HepG2 (cell line): Measurements from ENCODE around the gene DLG5. TPM values are rescaled to one million over a fixed set of nuclear protein-coding genes. Genes with fewer than 3 reads are reported as not detected.

Experiments
- ATAC-seq: fragments of 200-7000 bp; cut with Tn5 transposase; 3 replicates; pipeline ENCODE4 v1.9.1; 2020; ENCODE audit warnings: mild to moderate bottlenecking, moderate library complexity
- BruUV-seq: library from RNA; stranded (reverse); fragments of 400-500 nt; replicated peaks from 2 replicates; lab custom pipeline; 2021; lab: Mats Ljungman, UMichigan
- CTCF ChIA-PET: fragments of 300-600 bp; formaldehyde crosslinking; extraction: SDS; loops from one replicate; lab custom pipeline; 2021; ENCODE audit warnings: low total read pairs, inconsistent platforms, low intra/inter-chr PET ratio; lab: Yijun Ruan, JAX
- POLR2A ChIA-PET: fragments of 350-600 bp; sonication (Branson Sonifier 250); formaldehyde crosslinking; loops from one replicate; lab custom pipeline; 2020; ENCODE audit warnings: antibody characterized with exemption, inconsistent platforms; lab: Yijun Ruan, JAX
- DNase-seq: peaks from one replicate; pipeline ENCODE4 v3.0.0-alpha.2; 2015; ENCODE audit warnings: low spot score
- FAIRE-seq: peaks from 3 replicates; lab custom pipeline; 2011; peaks lifted over from hg19 to GRCh38; lab: Jason Lieb, UNC
- H2AFZ ChIP-seq: one replicate; pipeline ENCODE4 v1.6.1; 2011; ENCODE audit warnings: low read length, inconsistent platforms
- H3K27ac ChIP-seq: fragments of 300-600 bp; 3 replicates; pipeline ENCODE4 v1.8.0; 2011; ENCODE audit warnings: mixed run types, mild to moderate bottlenecking, mixed read lengths, low read length, inconsistent platforms; ENCODE audit not compliant: insufficient read depth; ENCODE audit errors: extremely low read length
- H3K27me3 ChIP-seq, 2 experiments: fragments of 200-600 bp in 1 of 2; 2 replicates in 1 of 2; 3 replicates in 1 of 2; pipeline versions ENCODE4 v1.6.0 to v1.8.0; 2011; ENCODE audit warnings: low read length in 2 of 2, mild to moderate bottlenecking in 2 of 2, moderate library complexity in 2 of 2, inconsistent platforms in 1 of 2; ENCODE audit not compliant: insufficient read depth in 2 of 2, control insufficient read depth in 1 of 2
- H3K36me3 ChIP-seq, 2 experiments: fragments of 200-600 bp in 1 of 2; replicated peaks in 1 of 2; 2 replicates in 1 of 2; 3 replicates in 1 of 2; pipeline versions ENCODE4 v1.5.1 to v1.8.0; 2011; ENCODE audit warnings: low read length in 2 of 2, inconsistent platforms in 1 of 2; ENCODE audit not compliant: insufficient read depth in 2 of 2, control insufficient read depth in 1 of 2
- H3K4me1 ChIP-seq: 2 replicates; pipeline ENCODE4 v1.5.1; 2012; ENCODE audit warnings: low read length, inconsistent platforms; ENCODE audit not compliant: insufficient read depth
- H3K4me2 ChIP-seq: 2 replicates; pipeline ENCODE4 v1.6.0; 2011; ENCODE audit warnings: low read depth, low read length, inconsistent platforms
- H3K4me3 ChIP-seq, 3 experiments: fragments of 200-600 bp in 1 of 3; sonication (generic), shearing (Covaris generic) in 1 of 3; replicated peaks in 1 of 3; 2 replicates each; pipeline ENCODE4 v1.5.1; 2011 to 2016; ENCODE audit warnings: low read length in 3 of 3, inconsistent platforms in 2 of 3, low read depth in 2 of 3, mild to moderate bottlenecking in 2 of 3, control low read depth in 1 of 3, mixed read lengths in 1 of 3; ENCODE audit not compliant: insufficient read depth in 1 of 3
- H3K79me2 ChIP-seq: one replicate; pipeline ENCODE4 v1.6.1; 2011; ENCODE audit warnings: low read length, inconsistent platforms; ENCODE audit not compliant: insufficient read depth
- H3K9ac ChIP-seq: 2 replicates; pipeline ENCODE4 v1.6.0; 2011; ENCODE audit warnings: mild to moderate bottlenecking, low read depth, low read length, inconsistent platforms; ENCODE audit not compliant: insufficient read depth
- H3K9me3 ChIP-seq: 2 replicates; pipeline ENCODE4 v1.5.1; 2012; ENCODE audit warnings: mild to moderate bottlenecking, low read length
- H4K20me1 ChIP-seq: 2 replicates; pipeline ENCODE4 v1.6.0; 2011; ENCODE audit warnings: inconsistent platforms, mild to moderate bottlenecking, low read length, moderate library complexity; ENCODE audit not compliant: insufficient read depth
- BCL6 ChIP-seq: IDR thresholded peaks from 2 replicates; pipeline ENCODE4 v1.6.1; 2016; ENCODE audit warnings: missing genetic modification reagents, missing compliant biosample characterization
- WGBS: methylation state at CpG from one replicate; pipeline ENCODE4 v1.1.6; 2017; ENCODE audit warnings: low lambda C conversion rate; 5-methylcytosine and 5-hydroxymethylcytosine counted together
- in situ Hi-C: cut with HindIII; loops from 2 replicates; pipeline ENCODE4 v1.10.0; 2017; ENCODE audit warnings: low pct_unique_long_range_greater_than_20kb; ENCODE audit not compliant: extremely low pct_ligation_motif_present
- intact Hi-C: fragments of 100-400 bp; cut with micrococcal nuclease; formaldehyde crosslinking; loops from one replicate; pipeline ENCODE4 v1.10.0; 2022; ENCODE audit not compliant: unreplicated experiment
- polyA plus RNA-seq, 8 experiments: library from polyadenylated mRNA; depleted of rRNA in 3 of 8; stranded (reverse) in 7 of 8; unstranded in 1 of 8; fragments of >200 nt; fragmentation: Illumina TruSeq in 4 of 8; extraction: Trizol in 4 of 8; gene quantifications; 2 replicates each; pipeline versions ENCODE4 v1.2.1 to v1.2.3, GENCODE V29; 2011 to 2016; ENCODE audit warnings: low read depth in 4 of 8, missing spikeins in 1 of 8, mixed read lengths in 1 of 8; ENCODE audit not compliant: insufficient read depth in 1 of 8
- total RNA-seq, 5 experiments: library from RNA; depleted of rRNA; stranded (reverse); fragments of >200 nt; fragmentation: Illumina TruSeq; extraction: Trizol; gene quantifications; 2 replicates each; pipeline ENCODE4 v1.2.3, GENCODE V29; 2016; ENCODE audit warnings: low read depth in 1 of 5
- TF ChIP-seq, protein P1 (sequence below): sonication (generic); formaldehyde crosslinking; IDR thresholded peaks from 2 replicates; pipeline ENCODE4 v1.5.0; 2020; ENCODE audit warnings: mild to moderate bottlenecking, missing genetic modification reagents
- TF ChIP-seq, protein P2 (sequence below): sonication (generic); formaldehyde crosslinking; IDR thresholded peaks from 2 replicates; pipeline ENCODE4 v1.4.0; 2020; ENCODE audit warnings: missing genetic modification reagents, borderline replicate concordance

DLG5 gene
- total and polyA plus RNA-seq, 2 of the 13 experiments (the other 11 are each of a cell fraction or from before 2014, with no cell fraction given): 15.5 to 18.2 TPM

- H3K79me2 ChIP-seq: peaks cover 2% of the 10 kb centered on the region
- ATAC-seq (no peak), FAIRE-seq (no peak), DNase-seq (no peak)
- WGBS: 76% methylated on average over 7 of the region's 7 CpGs
- H3K4me2 ChIP-seq: no peak overlapping the region
- H3K27me3 ChIP-seq: no peaks in the 10 kb centered on the region
- H3K4me3 ChIP-seq: no peak overlapping the region
- no peak overlapping the region for H2AFZ ChIP-seq
- peaks cover 57% of the 10 kb centered on the region for H3K4me1 ChIP-seq
- POLR2A ChIA-PET: no interaction called here
- CTCF ChIA-PET: interaction anchor here (0.8 kb wide), 1 partner anchor 131 kb away, joined by 3 read pairs; no protein-coding TSS in a partner anchor
- intact Hi-C loops (no loop called here), in situ Hi-C loops (loop anchor here (10.0 kb wide), 1 partner anchor 181 kb away; the partner anchor contains the start of gene POLR3A)
- H3K9ac ChIP-seq: no peak overlapping the region
- TF ChIP-seq, protein P1, sequence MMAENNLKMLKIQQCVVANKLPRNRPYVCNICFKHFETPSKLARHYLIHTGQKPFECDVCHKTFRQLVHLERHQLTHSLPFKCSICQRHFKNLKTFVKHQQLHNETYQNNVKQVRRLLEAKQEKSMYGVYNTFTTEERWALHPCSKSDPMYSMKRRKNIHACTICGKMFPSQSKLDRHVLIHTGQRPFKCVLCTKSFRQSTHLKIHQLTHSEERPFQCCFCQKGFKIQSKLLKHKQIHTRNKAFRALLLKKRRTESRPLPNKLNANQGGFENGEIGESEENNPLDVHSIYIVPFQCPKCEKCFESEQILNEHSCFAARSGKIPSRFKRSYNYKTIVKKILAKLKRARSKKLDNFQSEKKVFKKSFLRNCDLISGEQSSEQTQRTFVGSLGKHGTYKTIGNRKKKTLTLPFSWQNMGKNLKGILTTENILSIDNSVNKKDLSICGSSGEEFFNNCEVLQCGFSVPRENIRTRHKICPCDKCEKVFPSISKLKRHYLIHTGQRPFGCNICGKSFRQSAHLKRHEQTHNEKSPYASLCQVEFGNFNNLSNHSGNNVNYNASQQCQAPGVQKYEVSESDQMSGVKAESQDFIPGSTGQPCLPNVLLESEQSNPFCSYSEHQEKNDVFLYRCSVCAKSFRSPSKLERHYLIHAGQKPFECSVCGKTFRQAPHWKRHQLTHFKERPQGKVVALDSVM (CRISPR knock-in tag): peak; percentile 54; the same call in 1 of the 2 replicates
- TF ChIP-seq BCL6 (CRISPR knock-in tag): peak; percentile 25; the same call in 1 of the 2 replicates
- TF ChIP-seq, protein P2, sequence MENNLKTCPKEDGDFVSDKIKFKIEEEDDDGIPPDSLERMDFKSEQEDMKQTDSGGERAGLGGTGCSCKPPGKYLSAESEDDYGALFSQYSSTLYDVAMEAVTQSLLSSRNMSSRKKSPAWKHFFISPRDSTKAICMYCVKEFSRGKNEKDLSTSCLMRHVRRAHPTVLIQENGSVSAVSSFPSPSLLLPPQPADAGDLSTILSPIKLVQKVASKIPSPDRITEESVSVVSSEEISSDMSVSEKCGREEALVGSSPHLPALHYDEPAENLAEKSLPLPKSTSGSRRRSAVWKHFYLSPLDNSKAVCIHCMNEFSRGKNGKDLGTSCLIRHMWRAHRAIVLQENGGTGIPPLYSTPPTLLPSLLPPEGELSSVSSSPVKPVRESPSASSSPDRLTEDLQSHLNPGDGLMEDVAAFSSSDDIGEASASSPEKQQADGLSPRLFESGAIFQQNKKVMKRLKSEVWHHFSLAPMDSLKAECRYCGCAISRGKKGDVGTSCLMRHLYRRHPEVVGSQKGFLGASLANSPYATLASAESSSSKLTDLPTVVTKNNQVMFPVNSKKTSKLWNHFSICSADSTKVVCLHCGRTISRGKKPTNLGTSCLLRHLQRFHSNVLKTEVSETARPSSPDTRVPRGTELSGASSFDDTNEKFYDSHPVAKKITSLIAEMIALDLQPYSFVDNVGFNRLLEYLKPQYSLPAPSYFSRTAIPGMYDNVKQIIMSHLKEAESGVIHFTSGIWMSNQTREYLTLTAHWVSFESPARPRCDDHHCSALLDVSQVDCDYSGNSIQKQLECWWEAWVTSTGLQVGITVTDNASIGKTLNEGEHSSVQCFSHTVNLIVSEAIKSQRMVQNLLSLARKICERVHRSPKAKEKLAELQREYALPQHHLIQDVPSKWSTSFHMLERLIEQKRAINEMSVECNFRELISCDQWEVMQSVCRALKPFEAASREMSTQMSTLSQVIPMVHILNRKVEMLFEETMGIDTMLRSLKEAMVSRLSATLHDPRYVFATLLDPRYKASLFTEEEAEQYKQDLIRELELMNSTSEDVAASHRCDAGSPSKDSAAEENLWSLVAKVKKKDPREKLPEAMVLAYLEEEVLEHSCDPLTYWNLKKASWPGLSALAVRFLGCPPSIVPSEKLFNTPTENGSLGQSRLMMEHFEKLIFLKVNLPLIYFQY (CRISPR knock-in tag): no peak
- peak overlapping the region; percentile 7 for H3K27ac ChIP-seq
- peaks cover 16 to 50% of the 10 kb centered on the region in 2 experiments; a peak in 4 of 5 replicates for H3K36me3 ChIP-seq
- no peaks in the 10 kb centered on the region for H4K20me1 ChIP-seq
- H3K9me3 ChIP-seq: no peaks in the 10 kb centered on the region
- no TSS peak for BruUV-seq
Observed at GRCh38 chr10:77844177-77844576, 82.4 kb downstream of the DLG5 start.
